DMS 273 treated with DMSO at 0.1 percent for 48 hours (cell line): ENCODE data around the gene EEF1E1.

Source experiments
- DNase-seq: peaks from one replicate; lab custom pipeline; 2025; lab: John Stamatoyannopoulos, UW

Gene EEF1E1

DNA sequence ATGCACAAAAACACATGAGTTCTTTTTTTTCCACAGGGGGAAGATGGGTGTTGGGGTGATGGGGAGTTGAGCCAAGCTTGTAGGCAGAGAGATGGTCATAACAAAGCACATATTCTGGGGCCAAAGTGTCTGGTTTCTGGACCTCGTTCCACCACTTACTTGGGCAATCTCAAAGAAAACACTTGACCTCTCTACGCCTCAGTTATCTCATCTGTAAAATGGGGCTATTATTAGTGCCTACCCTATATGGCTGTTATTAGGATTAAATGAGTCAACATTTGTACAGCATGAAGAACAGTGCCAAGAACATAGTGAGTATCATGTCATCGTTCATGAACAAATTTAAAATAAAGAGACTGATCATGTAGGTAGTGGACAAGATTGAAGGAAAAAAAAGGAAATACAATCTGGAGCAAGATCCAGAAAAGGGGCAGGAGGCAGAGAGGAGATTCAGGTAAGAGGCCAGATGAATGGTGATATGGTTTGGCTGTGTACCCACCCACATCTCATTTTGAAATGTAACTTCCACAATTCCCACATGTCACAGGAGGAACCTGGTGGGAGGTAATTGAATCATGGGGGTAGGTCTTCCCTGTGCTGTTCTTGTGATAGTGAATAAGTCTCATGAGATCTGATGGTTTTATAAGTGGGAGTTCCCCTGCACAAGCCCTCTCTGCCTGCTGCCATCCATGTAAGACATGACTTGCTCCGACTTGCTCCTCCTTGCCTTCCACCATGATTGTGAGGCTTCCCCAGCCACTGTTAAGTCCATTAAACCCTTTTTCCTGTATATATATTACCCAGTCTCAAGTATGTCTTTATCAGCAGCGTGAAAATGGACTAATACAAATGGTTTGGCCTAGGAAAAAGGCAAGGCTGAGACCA is 14.2 kb downstream of the EEF1E1 start:
- no peak for DNase-seq

GRCh38 chr6:8086755-8087306 is 15.5 kb downstream of the EEF1E1 start:
- DNase-seq = no peak

GRCh38 chr6:8085053-8085511 is 17.3 kb downstream of the EEF1E1 start:
- no peak for DNase-seq

DNA sequence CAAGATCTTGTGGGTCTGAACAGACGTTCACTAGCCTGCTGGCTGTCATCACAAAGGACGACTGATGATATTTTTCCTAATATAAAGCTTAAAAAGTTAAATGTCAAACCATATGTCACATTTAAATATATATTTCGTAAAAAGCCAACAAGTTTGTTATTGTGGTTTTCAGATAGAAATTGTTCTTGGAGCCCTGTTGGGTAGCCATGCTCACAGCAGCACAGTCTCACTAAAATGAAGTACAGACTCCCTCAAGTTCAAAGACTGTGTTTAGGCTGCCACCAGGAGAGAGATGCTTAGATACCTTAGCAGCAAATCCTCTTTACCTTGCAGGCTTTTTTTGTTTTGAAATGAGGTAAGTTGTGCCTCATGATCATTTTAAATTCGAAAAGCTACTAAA is 17.8 kb downstream of the EEF1E1 start:
- DNase-seq = no peak

GRCh38 chr6:8082954-8083858 is 19.1 kb downstream of the EEF1E1 start:
- no peak for DNase-seq

DNA sequence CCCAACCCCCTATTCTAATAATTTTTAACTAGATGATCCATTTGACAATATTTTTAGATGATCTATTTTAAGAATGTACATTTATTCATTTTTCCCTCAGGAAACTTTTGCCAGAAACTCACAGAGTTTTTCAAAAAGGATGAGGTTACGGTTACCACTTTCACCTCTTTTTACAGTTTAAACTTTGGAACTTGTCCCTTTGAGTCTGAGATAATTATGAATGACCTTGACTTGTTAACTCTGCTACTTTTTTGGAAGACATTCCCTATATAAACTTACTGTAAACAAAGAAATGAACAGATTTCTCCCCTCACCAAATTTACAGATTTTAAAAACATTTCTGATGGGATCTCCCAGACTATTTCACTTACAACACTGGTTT is 19.8 kb downstream of the EEF1E1 start:
- DNase-seq = no peak

DNA sequence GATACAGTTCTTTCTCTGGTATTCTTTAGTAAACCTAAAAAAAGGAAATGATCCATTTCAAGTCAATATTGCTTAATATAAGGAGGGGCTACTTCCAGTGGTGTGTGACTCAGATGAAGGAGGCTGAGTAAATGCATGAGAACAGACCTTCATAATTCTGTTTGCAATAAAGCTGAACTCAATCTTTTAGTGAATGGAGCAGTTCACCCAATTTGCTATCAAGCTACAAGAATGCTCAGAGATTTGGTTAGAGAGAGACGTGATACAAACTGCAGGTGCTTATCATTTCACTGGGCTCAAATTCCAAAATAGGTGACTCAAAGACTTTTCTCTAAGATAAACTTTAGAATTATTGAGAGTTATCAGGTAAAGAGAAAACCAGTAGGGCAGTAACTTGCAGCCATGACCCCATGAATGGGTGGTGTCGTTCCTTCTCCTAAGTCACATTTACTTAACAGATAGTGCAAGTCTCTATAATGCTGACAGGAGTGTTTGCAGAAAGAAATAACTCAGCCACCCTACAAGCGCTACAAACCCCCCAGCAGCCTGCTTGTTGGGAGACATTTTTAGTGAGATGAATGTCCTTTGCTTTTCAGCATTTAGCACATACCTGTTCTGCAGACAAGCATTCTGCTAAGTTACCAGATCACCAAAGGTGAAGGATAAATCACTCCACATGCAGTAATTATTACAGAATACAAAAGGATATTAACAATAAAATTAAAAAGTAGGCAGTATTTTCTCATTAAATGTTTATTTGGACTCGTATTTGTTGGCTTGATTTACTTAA is 21.8 kb downstream of the EEF1E1 start:
- no peak for DNase-seq

DNA sequence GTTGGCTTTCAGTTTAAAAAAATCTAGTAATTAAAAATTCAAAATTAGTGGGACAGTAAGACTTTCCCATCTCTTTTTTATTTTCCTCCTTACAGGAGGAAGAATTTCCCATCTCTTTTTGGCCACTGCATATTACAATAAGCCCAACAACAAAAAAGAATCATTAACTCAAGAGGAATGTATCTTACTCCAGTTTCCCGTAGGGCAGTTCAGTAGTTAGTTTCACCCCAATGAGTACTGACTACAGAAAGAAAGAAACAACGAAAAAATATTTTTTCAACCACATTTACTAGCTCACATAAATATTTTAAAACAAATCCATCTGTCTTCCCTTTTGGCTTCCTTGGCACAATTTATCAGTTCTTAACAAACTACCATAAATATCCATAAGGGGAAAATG is 23.2 kb downstream of the EEF1E1 start:
- DNase-seq = no peak

GRCh38 chr6:8077991-8078390 is 24.4 kb downstream of the EEF1E1 start:
- DNase-seq = no peak

DNA sequence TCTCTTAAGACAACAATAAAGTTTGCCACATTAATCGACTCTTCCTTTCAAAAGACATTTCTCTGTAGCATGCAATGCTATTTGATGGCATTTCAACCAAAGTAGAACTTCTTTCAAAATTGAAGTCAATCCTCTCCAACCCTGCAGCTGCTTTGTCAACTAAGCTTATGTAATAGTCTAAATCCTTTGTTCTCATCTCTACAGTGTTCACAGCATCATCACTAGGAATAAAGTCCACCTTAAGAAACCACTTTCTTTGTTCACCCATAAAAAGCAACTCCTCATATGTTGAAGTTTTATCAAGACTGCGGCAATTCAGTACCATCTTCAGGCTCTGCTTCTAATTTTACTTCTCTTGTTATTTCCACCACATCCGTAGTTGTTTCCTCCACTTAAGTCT is 26.6 kb downstream of the EEF1E1 start:
- DNase-seq = no peak

GRCh38 chr6:8075185-8075584 is 27.2 kb downstream of the EEF1E1 start:
- no peak for DNase-seq

DNA sequence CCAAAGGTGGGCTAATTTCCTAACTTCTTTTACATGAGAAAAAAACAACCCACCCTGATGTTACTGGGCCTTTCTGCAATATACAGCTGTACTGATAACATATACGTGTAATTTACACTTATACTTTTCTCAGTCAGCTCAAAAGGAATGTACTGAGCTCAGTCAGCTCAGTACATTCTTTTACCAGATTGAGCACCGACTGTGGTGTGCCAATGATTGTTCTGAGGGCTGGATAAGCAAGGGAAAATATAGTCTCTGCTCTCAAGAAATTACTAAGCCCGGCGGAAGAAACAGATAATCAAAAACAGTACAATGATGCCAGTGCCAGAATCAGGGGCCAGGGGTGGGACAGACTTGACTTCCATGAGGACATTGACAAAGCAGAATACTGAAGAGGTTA is 28.1 kb downstream of the EEF1E1 start:
- no peak for DNase-seq

- no peak for DNase-seq
These were observed 28.6 kb downstream of the EEF1E1 start for GRCh38 chr6:8073758-8074157.

GRCh38 chr6:8070718-8071117 is 31.6 kb downstream of the EEF1E1 start:
- no peak for DNase-seq

GRCh38 chr6:8069631-8070284 is 32.6 kb downstream of the EEF1E1 start:
- DNase-seq = no peak

GRCh38 chr6:8069151-8069550 is 33.2 kb downstream of the EEF1E1 start:
- no peak for DNase-seq

- no peak for DNase-seq
These were observed 36.2 kb downstream of the EEF1E1 start for GRCh38 chr6:8066108-8066507.

GRCh38 chr6:8065519-8065911 is 36.8 kb downstream of the EEF1E1 start:
- no peak for DNase-seq

- no peak for DNase-seq
These were observed 37.5 kb downstream of the EEF1E1 start for GRCh38 chr6:8064638-8065518.
